ENCODE results near the gene TPBGL.

Gene TPBGL

DNA sequence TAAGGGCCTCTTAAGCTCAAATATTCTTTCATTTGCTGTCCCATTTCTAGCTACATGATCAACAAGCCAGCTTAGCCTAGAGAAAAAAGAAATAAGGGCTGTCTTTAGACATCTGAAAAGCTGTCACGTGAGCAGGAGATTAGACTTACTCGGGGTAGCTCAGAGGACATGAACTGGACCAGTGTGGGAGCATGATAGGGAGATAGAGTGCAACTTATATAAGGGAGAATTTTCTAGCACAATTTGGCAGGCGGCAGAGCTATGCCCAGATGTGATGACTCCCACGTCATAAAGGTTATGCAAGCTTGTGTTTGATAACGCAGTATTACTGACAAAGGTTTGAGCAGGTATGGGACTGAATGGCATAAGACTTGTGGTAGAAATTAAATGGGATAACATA is 28.2 kb upstream of the TPBGL start:
- DNase-seq, result no peak

DNA sequence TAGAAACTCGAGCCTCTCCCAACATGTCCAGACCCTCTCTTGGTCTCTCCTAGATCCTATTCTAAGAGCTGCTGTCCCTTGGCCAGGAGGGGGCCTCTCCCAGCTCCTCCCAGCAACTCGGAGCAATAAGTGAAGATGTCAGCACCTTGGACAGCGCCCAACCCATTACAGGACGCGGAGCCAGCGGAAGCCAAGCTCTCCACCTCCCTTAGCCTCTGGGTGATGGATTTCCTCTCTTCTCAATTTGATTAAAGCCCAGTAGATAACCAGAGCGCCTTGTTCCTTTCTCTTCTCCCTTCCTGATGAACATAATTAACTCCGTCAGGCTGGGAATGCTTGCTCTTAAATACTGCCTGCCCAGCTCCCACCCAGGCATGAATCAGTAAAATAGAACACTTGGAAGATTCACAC is 26.2 kb upstream of the TPBGL start:
- peak; percentile 89 for DNase-seq

DNA sequence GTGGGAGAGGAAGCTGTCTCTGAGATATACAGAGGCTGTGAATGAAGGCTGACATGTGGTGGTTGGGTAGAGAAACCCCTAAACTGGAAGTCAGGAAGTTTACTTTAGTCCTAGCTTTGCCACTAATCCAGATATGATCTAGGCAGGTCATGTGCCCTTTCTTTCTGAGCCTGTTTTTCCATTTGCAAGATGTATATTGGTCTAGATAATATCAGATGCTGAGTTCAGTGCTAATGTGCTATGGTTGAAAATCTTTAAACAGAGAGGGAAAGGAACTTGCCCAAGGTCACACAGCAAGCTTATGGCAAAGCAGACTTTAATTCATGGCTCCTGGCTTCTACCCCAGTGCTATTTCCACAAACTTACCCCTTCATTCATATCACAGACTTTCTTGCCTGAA is 25.7 kb upstream of the TPBGL start:
- no peak for DNase-seq

DNA sequence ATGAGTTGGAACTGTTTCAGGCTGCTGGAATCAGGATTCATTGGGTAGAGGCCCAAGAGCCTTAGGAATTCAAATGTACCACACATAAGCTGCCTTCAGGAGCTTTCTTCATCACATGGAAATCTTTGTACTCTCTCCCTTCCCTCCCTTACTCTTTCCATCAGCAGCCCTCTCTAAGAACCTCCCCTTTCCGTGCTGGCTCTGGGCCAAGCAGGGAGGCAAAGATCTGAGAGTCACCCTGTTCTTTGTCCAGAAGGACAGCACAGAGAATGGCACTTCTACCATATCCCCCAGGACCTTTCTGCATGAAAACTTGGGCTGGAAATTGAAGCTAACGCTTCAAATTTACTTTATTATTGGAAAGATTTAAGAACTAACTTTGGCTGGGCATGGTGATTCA is 20.7 kb upstream of the TPBGL start:
- DNase-seq, result peak; percentile 9

DNA sequence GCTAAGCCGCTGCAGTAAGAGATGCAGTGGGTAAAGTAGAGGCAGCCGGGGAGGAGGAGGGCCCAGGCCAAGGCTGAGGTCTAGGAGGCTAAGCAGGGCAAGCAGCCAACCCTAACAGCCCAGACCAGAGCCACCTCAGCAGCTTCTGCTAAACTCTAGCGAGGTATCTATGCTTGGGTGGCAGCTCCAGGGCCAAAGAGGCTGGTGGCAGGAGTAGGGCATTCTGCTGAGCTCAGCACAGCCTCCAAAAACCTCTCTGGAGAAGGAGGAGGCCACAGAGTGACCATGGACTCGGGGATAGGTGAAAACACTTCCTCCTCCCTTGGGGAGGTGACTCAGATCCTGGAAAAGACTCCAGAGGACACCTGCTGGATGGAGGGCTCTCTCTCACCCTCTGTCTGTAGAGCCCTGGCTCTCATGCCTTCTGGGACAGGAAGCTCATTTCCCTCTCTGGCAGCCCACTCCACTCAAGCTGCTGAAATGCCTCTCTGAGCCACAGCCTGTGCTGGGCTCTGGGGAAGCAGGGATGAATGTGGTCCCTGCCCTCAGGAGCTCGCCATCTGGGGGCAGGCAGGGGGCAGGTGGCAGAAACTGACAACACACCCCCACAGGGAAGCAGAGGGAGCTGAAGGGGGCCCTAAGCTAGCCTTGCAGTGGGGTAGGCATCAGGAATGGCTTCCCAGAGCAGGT is 16.5 kb upstream of the TPBGL start:
- no peak for DNase-seq

DNA sequence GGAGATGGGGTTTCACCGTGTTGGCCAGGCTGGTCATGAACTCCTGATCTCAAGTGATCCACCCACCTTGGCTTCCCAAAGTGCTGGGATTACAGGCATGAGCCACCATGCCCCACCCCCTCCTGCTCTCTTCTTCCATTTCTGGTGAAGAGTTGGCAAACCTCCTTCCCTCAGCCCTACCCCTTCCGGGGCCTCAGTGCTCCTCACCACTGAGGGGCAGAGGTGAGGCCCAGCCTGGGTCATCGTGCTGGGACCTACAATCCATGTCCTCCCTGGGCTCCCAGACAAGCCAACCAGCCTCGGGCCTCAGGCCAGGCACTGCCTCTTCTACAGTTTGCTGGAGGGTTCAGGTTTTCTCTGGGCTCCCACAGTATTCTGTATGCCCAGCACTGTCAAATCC is 14.8 kb upstream of the TPBGL start:
- no peak for DNase-seq

DNA sequence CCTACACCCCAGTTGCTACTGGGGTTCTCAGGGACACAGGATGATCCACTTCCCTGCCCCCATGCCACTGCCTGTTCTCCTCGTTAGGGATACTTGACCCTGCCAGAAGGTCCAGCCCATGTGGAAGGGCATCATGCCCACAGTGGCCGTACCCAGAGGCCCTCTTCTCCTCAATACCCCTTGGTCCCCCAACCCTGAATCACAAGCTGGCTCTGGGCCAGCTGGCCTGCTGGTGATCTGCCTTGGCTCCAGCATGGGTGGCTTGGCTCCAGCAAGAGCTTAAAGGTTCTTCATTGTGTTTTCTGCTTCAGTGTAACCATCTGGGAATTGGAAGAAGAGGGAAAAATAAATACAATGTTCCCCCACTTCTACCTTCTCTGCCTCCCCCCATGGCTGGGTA is 11.1 kb upstream of the TPBGL start:
- no peak for DNase-seq

DNA sequence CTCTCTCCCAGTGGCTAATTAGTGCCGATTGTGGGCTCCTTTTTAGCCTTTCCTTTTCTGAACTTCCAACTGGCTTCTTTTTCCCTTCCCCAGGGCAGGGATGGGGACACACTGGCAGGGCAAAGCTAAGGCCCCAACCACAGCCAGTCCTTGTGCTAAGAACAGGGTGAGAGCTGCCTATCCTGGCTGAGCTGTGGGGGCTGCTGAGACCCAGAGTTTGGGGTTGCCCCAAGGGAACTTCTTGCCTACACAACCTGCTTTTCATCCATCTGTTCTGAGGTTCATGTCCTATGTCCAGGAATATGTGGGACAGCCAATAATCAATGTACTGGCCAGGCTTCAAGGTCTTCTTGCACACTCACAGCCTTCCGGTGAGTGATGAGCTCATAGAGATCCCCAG is 10.0 kb upstream of the TPBGL start:
- no peak for DNase-seq

DNA sequence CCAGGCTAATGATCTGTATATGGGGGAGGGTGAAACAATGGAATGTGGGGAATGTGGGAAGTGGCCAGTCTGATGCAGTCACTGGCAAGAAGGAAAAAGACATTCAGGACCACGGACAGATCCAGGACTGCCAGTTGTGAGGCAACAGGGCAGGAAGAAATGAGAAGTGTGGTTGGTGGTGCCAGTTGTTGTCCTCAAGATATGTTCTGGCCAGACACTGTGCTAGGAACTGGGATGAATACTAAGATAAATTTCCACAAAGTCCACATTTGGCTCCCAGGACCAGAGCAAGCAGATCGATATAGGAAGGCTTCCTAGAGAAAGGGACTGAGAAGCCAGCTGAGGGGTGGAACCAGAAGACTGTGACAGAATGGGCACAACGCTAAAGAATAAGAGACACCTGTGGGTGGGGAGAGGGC is 6.8 kb upstream of the TPBGL start:
- DNase-seq, result peak; percentile 53

DNA sequence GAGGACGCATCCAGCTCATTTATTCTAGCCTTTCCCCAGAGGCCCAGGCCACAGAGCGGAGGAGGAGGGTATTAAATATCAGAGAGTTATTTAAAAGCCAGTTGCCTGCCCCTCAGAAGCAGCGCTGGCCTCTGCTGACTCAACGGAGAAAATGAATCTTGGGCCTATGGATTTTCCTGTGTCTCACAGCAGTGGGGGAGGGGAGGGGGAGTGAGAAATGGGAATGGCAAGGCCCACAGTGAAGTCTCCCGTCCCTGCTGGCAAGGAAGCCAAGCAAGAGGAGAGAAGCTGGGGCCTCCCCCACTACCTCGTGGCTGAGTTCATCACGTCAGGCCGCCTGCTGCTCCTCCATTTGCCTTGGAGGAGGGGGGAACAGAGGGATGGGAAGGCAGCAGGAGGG is 4.5 kb upstream of the TPBGL start:
- no peak for DNase-seq

DNA sequence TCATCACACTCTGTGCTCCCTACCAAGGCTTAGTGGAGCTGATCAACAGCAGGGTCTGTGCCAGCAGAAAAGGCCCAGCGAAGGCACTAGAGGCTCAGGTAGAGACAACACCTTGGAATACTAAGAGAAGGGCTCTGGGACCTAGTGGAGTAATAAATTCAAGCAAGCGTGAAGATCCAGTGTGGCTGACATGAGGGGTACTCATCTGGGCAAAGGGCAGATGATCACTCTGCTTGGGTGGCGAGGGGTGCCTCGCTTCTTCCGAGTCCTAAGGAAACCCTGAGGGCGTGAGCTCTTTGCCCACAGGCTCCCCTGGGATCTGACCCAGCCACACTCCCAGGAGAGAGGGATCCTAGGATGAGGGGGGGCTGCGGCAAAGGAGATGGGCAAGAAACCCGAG is 3.5 kb upstream of the TPBGL start:
- no peak for DNase-seq

DNA sequence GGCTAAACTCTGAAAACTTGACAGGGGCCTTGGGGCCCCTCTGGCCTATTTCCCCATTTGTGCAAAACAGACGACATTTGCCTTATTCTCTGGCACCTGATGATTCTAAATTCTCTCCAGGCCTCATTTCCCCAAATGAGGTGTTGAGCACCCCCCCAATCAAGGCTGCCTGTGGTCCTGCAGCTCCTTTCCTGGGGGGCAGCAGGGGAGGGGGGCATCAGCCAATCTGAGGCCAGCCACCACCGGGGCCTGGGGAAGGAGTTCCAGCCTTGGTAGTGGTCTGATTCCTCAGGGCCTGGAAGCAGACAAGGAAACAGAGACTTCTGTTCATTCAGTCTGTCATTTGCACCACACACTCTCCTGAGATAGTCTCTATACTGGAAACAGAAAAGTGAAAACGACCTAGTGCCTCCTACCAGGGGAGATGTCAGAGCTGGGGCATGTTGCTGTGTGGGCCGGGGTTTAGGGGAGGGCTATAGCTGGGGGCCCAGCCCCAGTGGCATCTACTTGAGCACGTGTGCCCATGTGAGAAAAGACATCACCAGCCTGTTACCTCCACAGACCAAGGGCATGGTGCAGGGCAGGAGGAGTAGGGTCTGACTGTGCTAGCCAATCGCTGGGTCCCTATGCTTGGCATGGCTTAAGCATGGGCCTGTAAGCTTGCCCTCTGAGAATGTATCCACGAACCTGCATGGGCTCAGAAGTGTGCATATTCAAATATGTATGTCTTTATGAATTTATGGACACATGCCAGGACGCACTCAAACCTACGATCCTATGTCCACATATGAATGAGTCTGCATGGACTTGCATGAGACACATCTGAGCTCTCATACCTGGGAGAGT is 1.8 kb upstream of the TPBGL start:
- no peak for DNase-seq

DNA sequence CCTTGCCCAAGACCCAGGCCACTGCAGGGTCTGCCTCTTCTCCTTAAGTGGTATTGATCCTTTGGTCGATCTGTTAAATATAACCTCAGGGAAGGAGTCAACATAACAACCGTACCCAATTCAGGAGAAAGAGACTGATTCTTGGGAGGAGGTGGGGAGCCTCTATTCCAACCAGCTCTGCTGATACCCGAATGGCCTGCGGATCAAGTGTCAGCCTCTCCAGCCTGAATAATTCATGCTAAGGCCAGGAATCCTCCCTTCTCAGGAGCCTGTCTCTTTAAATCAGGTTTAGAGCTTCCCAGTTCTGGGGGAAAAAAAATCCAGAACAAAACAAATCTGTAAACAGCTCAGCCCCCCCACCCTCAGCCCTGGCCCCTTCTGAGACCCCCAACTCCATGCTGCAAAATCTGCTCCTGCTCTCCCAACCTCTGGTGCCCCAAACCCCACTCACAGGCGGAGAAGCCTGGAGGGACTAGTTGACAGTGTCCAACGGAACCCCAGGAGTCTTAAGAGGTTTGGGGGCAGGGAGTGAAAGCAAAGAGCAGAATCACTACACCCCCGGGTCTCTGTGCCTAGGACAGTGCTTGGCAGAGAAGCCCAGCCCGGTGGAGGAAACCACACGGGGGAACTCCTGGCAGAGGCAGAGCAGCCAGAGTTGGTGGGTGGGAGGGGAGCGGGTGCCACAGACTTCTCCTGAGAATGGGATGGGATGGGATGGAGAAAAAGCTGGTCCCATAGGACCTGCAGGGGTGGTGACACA is 863 bp upstream of the TPBGL start:
- no peak for DNase-seq

DNA sequence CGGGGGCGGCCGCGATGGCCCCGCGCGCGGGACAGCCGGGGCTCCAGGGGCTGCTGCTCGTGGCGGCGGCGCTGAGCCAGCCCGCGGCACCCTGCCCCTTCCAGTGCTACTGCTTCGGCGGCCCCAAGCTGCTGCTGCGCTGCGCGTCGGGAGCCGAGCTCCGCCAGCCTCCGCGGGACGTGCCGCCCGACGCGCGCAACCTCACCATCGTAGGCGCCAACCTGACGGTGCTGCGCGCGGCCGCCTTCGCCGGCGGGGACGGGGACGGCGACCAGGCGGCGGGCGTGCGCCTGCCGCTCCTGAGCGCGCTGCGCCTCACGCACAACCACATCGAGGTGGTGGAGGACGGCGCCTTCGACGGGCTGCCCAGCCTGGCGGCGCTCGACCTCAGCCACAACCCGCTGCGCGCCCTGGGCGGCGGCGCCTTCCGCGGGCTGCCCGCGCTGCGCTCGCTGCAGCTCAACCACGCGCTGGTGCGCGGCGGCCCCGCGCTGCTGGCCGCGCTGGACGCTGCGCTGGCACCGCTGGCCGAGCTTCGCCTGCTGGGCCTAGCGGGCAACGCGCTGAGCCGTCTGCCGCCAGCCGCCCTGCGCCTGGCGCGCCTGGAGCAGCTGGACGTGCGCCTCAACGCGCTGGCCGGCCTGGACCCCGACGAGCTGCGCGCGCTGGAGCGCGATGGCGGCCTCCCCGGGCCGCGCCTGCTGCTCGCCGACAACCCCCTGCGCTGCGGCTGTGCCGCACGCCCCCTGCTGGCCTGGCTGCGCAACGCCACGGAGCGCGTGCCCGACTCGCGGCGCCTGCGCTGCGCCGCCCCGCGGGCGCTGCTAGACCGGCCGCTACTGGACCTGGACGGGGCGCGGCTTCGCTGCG is 697 bp downstream of the TPBGL start:
- peak; percentile 77 for DNase-seq

DNA sequence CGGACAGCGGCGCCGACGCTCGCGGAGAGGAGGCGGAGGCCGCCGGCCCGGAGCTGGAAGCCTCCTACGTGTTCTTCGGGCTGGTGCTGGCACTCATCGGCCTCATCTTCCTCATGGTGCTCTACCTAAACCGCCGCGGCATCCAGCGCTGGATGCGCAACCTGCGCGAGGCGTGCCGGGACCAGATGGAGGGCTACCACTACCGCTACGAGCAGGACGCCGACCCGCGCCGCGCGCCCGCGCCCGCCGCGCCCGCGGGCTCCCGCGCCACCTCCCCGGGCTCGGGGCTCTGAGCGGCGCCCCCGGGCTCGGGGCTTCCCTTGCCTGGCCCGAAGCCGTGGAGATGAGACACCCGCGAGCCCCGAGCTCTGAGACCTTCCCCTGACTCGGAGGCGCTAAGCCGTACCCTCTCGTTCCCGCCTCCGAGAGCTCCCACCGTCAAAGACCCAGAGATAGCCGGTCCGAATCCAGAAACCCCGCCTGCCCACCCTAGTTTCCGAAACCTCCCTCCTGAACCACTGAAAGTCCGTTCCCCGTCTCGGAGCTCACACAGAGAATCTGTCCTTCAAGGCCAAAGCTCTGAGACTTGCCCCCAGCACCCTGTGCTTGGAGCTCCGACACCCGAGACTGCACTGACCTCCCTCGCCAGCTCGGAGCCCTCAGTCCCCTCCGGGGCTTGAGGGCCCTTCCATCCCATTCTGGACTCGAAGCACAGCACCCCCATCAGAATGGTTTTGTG is 1.5 kb downstream of the TPBGL start:
- no peak for DNase-seq

DNA sequence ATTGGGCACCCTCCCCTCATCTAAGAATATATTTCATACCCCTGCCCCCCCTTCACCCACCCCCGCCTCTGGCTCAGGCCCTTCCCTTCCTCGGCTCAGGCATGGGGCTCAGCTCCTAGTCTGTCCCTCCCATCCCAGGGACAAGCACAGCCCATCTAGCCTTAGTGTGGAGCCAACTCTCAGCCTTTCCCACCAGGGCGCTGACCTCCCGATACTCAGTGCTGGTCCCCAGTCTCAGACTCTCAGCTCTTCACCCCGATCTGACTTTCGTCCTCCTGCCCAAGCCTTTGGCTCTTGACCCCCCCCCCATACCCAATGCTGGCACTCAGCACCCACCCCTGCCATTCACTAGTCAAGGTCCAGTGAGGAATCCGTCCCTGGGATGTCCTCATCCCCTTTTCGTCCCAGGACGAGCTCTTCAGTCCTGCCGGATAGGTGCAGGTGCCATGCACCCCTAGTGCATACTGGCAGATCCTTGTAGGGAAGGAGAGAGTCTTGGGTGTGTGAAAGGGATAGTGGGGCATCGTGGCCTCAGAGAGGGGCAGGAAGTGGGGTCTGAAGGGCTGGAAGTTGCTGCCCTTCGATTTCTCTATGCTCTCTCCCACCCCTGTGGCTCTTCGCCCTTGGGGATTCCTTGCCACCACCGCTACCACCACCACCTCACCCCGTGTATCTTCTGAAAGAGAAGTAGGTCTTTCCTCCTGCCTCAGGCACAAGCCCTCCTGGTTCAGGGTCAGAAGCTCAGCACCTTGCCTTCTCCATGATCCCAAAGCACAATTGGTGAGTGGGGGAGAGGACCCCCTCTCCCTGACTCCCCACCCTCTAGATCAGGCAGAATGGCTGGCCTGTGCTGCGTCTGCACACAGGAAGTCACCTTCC is 2.4 kb downstream of the TPBGL start:
- DNase-seq, result no peak

DNA sequence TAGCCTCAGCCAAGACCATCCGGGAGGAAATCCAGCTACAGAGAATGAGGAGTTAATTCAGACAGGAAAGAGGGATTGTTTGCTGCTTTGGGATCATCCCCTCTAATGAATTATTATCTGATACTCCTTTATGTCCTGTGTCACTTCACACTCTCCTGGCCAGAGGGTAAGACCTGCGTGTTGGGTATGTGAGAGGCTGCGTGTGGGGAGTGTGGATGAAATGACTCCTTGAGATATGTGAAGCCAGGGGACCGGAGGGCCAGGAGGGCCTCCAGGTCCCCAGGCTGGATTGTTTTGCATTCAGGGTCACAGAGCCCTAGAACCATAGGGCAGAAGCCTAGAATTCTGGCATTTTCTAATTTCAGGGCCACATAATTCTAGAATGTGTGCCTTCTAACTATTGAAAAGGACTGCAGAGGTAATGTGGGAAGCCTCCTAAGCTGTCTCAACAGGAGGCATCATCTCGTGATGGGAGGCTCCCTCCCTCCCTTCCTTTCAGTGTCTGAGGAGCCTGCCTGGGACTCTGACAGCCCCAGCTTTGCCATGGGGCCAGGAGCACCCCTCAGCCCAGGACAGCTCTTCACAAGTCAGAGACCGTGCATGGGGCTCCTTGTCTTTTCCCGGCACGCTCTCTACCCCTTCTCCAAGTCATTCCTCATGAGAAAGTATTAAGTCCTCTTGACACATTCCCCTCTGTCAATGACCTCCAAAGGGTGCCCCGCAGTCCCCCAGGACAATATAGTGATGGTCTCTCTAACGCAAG is 3.7 kb downstream of the TPBGL start:
- no peak for DNase-seq

DNA sequence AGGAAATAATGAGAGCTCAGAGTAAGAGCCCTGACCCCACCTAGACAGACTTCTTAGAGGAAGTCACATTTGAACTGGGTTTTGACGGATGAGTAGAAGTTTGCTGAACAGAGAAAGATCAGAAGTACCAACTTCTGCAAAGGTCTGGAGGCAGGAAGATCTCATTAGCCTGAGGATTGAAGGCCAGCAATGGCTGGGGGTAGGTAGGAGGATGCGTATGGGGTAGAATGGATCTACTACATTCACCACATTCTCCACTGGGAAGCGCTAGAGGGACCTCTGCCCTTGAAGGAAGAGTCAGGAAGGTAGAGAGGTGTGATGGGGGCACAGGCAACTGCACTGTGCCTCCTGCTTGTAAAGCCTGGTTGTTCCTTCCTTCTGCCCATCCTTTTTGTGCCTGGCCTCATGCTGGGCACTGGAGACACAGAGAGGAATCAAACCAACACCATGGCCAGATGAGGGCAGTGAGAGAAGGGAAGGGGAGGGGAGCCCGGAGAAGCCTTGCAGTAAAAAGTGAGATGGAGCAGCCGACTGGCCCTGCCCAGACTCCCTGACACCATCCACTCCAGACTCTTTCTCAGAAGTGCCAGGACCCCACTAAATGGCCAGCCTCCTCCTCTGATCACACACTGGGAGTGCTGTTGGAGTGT is 4.9 kb downstream of the TPBGL start:
- DNase-seq, result no peak

DNA sequence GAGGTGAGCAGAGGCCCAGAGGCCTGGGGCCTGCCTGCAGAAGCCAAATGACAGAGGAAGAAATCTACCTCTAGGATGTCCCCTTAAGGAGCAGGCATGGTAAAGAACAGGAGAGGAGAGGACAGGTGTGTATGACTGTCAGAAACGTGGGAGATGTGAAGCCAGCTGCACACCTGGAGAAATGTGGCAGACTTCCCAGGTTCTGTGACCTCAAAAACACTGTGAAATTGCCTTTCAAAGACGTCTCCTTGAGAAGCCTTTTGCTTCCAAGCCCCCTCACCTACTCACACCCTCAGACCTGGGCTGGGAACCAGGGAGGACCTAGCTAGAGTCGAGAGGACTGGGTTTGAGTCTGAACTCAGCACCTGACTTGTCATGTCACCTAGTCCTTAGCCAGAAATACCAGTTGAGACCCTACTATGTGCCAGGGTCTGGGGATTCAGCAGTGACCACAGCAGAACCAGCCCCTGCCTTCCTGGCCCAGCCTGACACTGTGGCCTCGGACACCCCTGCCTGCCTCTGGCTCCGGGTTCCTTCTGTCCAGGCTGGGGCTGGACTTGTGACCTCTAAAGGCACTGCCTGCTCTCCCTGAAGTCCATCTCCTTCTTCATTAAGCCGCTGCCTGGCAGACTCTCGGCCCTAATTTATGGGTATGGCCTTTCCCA is 5.6 kb downstream of the TPBGL start:
- no peak for DNase-seq
